Colonic mucosa (tissue), 4 donors: Measurements from ENCODE around the gene FAM149A. TPM values are rescaled to one million over a fixed set of nuclear protein-coding genes. Genes with fewer than 3 reads are reported as not detected.

Experiments
- DNase-seq: peaks from one replicate; pipeline ENCODE4 v3.0.0-alpha.2; 2020
- H3K27ac ChIP-seq: fragments of 200-600 bp; one replicate; pipeline ENCODE4 v1.8.0; 2021
- H3K27me3 ChIP-seq: fragments of 200-600 bp; one replicate; pipeline ENCODE4 v1.8.0; 2021
- H3K36me3 ChIP-seq: fragments of 200-600 bp; one replicate; pipeline ENCODE4 v1.8.0; 2021
- H3K4me1 ChIP-seq: fragments of 200-600 bp; one replicate; pipeline ENCODE4 v1.8.0; 2021; ENCODE audit warnings: mild to moderate bottlenecking
- H3K4me3 ChIP-seq: fragments of 200-600 bp; one replicate; pipeline ENCODE4 v1.8.0; 2021
- H3K9ac ChIP-seq, 2 donors: one replicate each; pipeline ENCODE4 v1.7.0; 2013; ENCODE audit warnings: control low read depth in 2 of 2, low read depth in 2 of 2, low read length in 2 of 2
- H3K9me3 ChIP-seq: fragments of 200-600 bp; one replicate; pipeline ENCODE4 v1.8.0; 2021
- CTCF ChIP-seq: fragments of 200-600 bp; IDR thresholded peaks from one replicate; pipeline ENCODE4 v1.8.0; 2022; ENCODE audit warnings: antibody characterized with exemption, mild to moderate bottlenecking
- intact Hi-C: fragments of 100-400 bp; cut with DNase I; formaldehyde crosslinking; loops from one replicate; pipeline ENCODE4 v1.14.1; 2022
- total RNA-seq, 2 donors: library from RNA; stranded (reverse); fragmentation: NEBNext Ultra II Directional in 1 of 2; extraction: Animal tissue kit (Norgen Biotek cat#: 25700) in 1 of 2; gene quantifications; one replicate each; pipeline ENCODE4 v1.2.1, GENCODE V29; 2021
- donor health status: healthy.
- donor health status: DM: no; HTN: no; CAD: no.
- donor health status: DM: no; HTN: no; CAD: no.

FAM149A gene
- total RNA-seq, 2 donors from 2014 or later = 13.8 to 16.6 TPM

DNA sequence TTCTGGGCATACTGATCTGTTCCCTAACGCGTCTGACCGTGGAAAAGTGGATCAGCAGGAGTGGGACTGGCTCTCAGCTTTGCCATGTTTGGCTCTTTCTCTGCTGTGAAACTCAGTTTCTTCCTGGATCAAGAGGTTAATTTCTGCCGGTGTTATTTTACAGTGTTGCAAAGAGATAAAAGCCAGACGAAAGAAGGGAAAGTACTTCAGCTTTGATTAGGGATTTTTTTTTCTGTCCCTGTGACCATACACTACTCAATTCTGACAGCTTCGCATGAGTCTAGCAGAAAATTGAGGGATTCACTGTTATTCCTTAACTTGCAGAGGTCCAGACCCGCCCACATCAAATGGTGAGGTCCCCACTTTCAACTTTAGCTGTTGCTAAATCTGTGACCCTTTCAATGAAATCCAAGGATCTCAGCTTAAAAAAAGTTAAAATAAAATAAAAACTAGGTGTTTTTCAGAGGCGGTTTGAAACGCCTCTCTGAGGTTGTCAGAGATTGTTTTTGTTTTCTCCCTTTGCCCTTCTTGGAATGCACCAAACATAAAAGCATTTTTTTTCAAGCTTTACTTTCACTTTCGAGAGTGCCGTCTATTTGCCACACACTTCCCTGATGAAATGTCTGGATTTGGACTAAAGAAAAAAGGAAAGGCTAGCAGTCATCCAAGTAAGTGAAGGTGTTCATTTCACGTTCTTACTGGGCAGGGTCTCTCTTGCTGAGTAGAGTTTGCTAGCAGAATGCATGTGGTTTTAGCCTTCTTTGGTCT is 35.7 kb upstream of the FAM149A start, which contains the start of gene TLR3:
TSS of gene TLR3 (plus strand) at position 576 of the 768 bp plus-strand sequence. CDS start 7,464 bp downstream, outside the sequence.
- Histone ChIP-seq H3K27ac (peak within 1 kb of the TSS; percentile 58), H3K27me3 (no peaks in the 10 kb centered on the region), H3K9me3 (no peaks in the 10 kb centered on the region), H3K4me1 (no peaks in the 10 kb centered on the region), H3K9ac (peak within 1 kb of the TSS; percentile 17 to 72), H3K4me3 (peak within 1 kb of the TSS; percentile 36), H3K36me3 (no peaks in the 10 kb centered on the region)
- intact Hi-C loops = loop anchor here (5.0 kb wide), 1 partner anchor 69 kb away; no protein-coding TSS in a partner anchor
- TF ChIP-seq CTCF = no peak
- peak; percentile 29 for DNase-seq

DNA sequence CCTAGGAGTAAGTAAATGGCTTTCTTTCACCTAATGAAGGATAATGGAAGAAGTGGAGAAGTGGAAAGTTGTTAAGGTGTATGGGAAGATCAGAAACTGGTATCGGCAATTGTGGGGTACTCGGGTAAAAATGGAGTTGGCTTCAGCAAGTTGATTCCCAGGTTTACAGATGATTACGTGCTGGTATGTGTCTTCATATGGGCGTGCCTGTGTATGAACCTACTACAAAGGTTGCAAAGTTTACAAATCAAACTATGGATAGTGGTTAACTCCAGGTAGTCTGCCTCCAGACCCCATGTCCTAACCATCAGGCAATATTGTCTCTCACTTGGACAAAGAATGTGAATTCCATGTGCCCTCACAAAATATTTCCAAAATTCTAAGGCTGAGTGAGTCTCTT is 34.8 kb upstream of the FAM149A start:
- intact Hi-C loops = loop anchor here (5.0 kb wide), 1 partner anchor 68 kb away; no protein-coding TSS in a partner anchor
- Histone ChIP-seq H3K9ac (peak overlapping the region in 1 of 2 donors; percentile 72), H3K27ac (no peak overlapping the region), H3K36me3 (no peaks in the 10 kb centered on the region), H3K4me1 (no peaks in the 10 kb centered on the region), H3K9me3 (no peaks in the 10 kb centered on the region), H3K4me3 (peak overlapping the region; percentile 36), H3K27me3 (no peaks in the 10 kb centered on the region)
- peak; percentile 26 for DNase-seq
- TF ChIP-seq CTCF = no peak

DNA sequence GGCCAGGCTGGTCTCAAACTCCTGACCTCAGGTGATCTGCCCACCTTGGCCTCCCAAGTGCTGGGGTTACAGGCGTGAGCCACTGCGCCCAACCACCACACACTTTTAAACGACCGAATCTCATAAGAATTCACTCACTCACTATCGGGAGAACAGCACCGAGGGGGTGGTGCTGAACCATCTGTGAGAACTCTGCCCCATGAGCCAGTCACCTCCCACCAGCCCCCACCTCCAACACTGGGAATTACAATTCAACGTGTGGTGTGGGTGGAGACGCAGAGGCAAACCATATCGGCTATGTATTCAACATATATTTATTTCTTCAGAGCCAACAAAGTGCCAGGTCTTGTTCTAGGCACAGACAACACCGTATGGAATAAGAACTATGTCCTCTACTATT is 32.0 kb upstream of the FAM149A start:
- TF ChIP-seq CTCF = no peak
- intact Hi-C loops = no loop called here

DNA sequence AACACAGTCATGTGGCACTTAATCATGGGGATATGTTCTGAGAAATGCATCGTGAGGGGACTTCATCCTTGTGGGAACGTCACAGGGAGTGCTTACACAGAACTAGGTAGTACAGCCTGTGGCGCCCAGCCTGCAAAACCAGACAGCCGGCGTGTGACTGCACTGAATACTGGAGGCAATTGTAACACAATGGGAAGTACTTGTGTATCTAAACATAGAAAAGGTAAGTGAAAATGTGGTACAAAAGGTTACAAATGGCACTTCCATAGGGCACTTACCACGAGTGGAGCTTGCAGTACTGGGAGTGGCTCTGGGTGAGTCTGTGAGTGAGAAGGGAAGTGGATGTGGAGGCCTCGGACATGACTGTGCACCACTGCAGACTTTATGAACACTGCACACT is 30.3 kb upstream of the FAM149A start:
- H3K27me3 ChIP-seq = no peaks in the 10 kb centered on the region
- no peak overlapping the region for H3K9ac ChIP-seq
- no peak for TF ChIP-seq CTCF
- intact Hi-C loops = no loop called here
- H3K4me1 ChIP-seq = no peaks in the 10 kb centered on the region
- H3K36me3 ChIP-seq = no peaks in the 10 kb centered on the region
- H3K4me3 ChIP-seq = no peak overlapping the region
- no peak for DNase-seq
- H3K9me3 ChIP-seq = no peaks in the 10 kb centered on the region
- H3K27ac ChIP-seq = no peak overlapping the region

More for the DNA sequence above, 32.0 kb upstream of the FAM149A start:
- H3K4me1 ChIP-seq = no peaks in the 10 kb centered on the region
- H3K27ac ChIP-seq = no peak overlapping the region
- no peaks in the 10 kb centered on the region for H3K36me3 ChIP-seq
- DNase-seq = no peak
- no peaks in the 10 kb centered on the region for H3K27me3 ChIP-seq
- H3K4me3 ChIP-seq = no peak overlapping the region
- no peaks in the 10 kb centered on the region for H3K9me3 ChIP-seq
- H3K9ac ChIP-seq = no peak overlapping the region

DNA sequence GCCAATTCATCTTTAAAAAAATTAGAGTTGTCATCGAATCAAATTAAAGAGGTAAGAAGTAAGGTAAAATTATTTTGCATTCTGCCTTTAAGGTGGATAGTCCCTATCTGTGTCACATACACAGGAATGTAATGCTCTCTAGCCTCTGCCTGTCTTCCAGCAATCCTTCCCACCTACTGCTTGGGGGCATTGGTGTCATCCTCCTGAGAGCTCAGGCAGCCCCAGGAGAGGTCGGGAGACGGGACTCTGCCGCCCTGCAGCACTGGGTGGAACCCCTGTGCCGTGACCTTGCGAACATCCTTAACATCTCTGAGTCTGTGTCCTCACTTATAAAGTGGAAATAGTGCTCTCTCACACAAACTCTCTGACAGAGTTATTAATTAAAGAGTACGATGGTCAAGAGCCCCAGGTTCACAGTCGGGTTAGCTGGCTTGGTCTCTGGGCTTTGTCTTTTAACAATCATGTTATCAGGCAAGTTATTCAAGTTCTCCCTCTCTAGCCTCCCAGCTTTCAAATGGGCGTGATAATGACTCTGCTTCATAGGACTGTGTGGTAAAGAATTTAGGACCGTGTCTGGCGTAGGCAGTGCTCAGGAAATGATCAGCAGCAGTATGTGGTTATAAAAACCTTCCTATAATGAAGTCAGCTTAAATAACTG is 25.4 kb upstream of the FAM149A start:
- Histone ChIP-seq H3K36me3 (no peaks in the 10 kb centered on the region), H3K9me3 (no peaks in the 10 kb centered on the region), H3K4me1 (no peaks in the 10 kb centered on the region), H3K27ac (no peak overlapping the region), H3K9ac (no peak overlapping the region), H3K27me3 (no peaks in the 10 kb centered on the region), H3K4me3 (no peak overlapping the region)
- no peak for TF ChIP-seq CTCF
- intact Hi-C loops = no loop called here
- DNase-seq = no peak
